H1 (cell line): ENCODE data around the gene OR52N5. TPM values are rescaled to one million over a fixed set of nuclear protein-coding genes. Genes with fewer than 3 reads are reported as not detected.

Source experiments
- CTCF ChIA-PET: fragments of 300-600 bp; sonication (Branson Sonifier 250); formaldehyde crosslinking; loops from one replicate; lab custom pipeline; 2021; ENCODE audit not compliant: partially characterized antibody; lab: Charles Lee
- POLR2A ChIA-PET: fragments of 300-600 bp; sonication (Branson Sonifier 250); formaldehyde crosslinking; loops from one replicate; lab custom pipeline; 2021; ENCODE audit warnings: inconsistent platforms; ENCODE audit not compliant: partially characterized antibody; lab: Charles Lee
- DNase-seq, 2 experiments: peaks; one replicate each; pipeline versions ENCODE4 v3.0.0 to v3.0.0-alpha.2; 2010 to 2022; ENCODE audit warnings: low spot score in 2 of 2, low read depth in 1 of 2, mixed read lengths in 1 of 2
- FAIRE-seq: peaks from 2 replicates; lab custom pipeline; 2011; peaks lifted over from hg19 to GRCh38; lab: Jason Lieb, UNC
- H2AFZ ChIP-seq: 2 replicates; pipeline ENCODE4 v1.8.1; 2012; ENCODE audit warnings: low read length, inconsistent platforms
- H2AK5ac ChIP-seq: 2 replicates; pipeline ENCODE4 v1.6.1; 2013; ENCODE audit warnings: low read depth, low read length
- H2BK120ac ChIP-seq: replicated peaks from 2 replicates; pipeline ENCODE3; 2013; ENCODE audit warnings: low read depth, low read length, inconsistent platforms
- H2BK12ac ChIP-seq: 2 replicates; pipeline ENCODE4 v1.6.1; 2013; ENCODE audit warnings: low read depth, low read length
- H2BK15ac ChIP-seq: 2 replicates; pipeline ENCODE4 v1.6.1; 2013; ENCODE audit warnings: low read length
- H2BK20ac ChIP-seq: 2 replicates; pipeline ENCODE4 v1.6.1; 2013; ENCODE audit warnings: low read length
- H2BK5ac ChIP-seq: 2 replicates; pipeline ENCODE4 v1.6.1; 2013; ENCODE audit warnings: low read depth, low read length
- H3K14ac ChIP-seq: 2 replicates; pipeline ENCODE4 v1.6.1; 2013; ENCODE audit warnings: inconsistent platforms; ENCODE audit not compliant: insufficient read length
- H3K18ac ChIP-seq: 2 replicates; pipeline ENCODE4 v1.6.1; 2013; ENCODE audit warnings: low read length; ENCODE audit errors: extremely low read depth
- H3K23ac ChIP-seq: 2 replicates; pipeline ENCODE4 v1.6.1; 2013; ENCODE audit warnings: inconsistent platforms; ENCODE audit not compliant: insufficient read length
- H3K23me2 ChIP-seq: 2 replicates; pipeline ENCODE4 v1.6.1; 2013; ENCODE audit warnings: low read depth, low read length
- H3K27ac ChIP-seq: 2 replicates; pipeline ENCODE4 v1.6.1; 2011; ENCODE audit warnings: low read depth, low read length, inconsistent platforms
- H3K27me3 ChIP-seq, 4 experiments: replicated peaks in 1 of 4; 1 replicate in 1 of 4; 2 replicates in 3 of 4; pipeline versions ENCODE4 v1.6.1 to v1.8.1; 2011 to 2013; ENCODE audit warnings: low read length in 3 of 4, mild to moderate bottlenecking in 3 of 4, inconsistent platforms in 2 of 4, mixed read lengths in 2 of 4, moderate library complexity in 1 of 4; ENCODE audit not compliant: control insufficient read depth in 3 of 4, insufficient read depth in 3 of 4; ENCODE audit errors: extremely low read depth in 1 of 4
- H3K36me3 ChIP-seq, 4 experiments: 2 replicates each; pipeline versions ENCODE4 v1.6.1 to v1.8.1; 2011 to 2013; ENCODE audit warnings: mild to moderate bottlenecking in 4 of 4, low read length in 3 of 4, moderate library complexity in 2 of 4, control low read depth in 1 of 4, inconsistent platforms in 1 of 4; ENCODE audit not compliant: insufficient read depth in 4 of 4, control insufficient read depth in 2 of 4
- H3K4ac ChIP-seq: replicated peaks from 2 replicates; pipeline ENCODE3; 2013; ENCODE audit warnings: low read length, low read depth, mixed read lengths, inconsistent platforms; ENCODE audit not compliant: insufficient read length
- H3K4me1 ChIP-seq, 4 experiments: replicated peaks in 1 of 4; 1 replicate in 1 of 4; 2 replicates in 3 of 4; pipeline versions ENCODE4 v1.6.1 to v1.8.1; 2011 to 2013; ENCODE audit warnings: low read length in 3 of 4, inconsistent platforms in 2 of 4, mixed read lengths in 1 of 4; ENCODE audit not compliant: insufficient read depth in 4 of 4, control insufficient read depth in 3 of 4
- H3K4me2 ChIP-seq, 2 experiments: 2 replicates each; pipeline versions ENCODE4 v1.6.1 to v1.8.1; 2011 to 2013; ENCODE audit warnings: low read depth in 2 of 2, low read length in 2 of 2, control low read depth in 1 of 2, inconsistent platforms in 1 of 2, mild to moderate bottlenecking in 1 of 2; ENCODE audit not compliant: insufficient read depth in 1 of 2
- H3K4me3 ChIP-seq, 4 experiments: fragments of 200-600, 300-600 bp in 1 of 4; sonication (generic), shearing (Covaris generic), sonication (Bioruptor Twin) in 1 of 4; 2 replicates each; pipeline versions ENCODE4 v1.5.1 to v1.8.1; 2011 to 2016; ENCODE audit warnings: low read length in 4 of 4, low read depth in 3 of 4, control low read depth in 2 of 4, inconsistent platforms in 2 of 4, mild to moderate bottlenecking in 2 of 4, mixed read lengths in 1 of 4, moderate library complexity in 1 of 4; ENCODE audit not compliant: insufficient read depth in 2 of 4; ENCODE audit errors: extremely low read depth in 1 of 4
- H3K56ac ChIP-seq: replicated peaks from 2 replicates; pipeline ENCODE3; 2013; ENCODE audit warnings: low read depth, mild to moderate bottlenecking, mixed read lengths, low read length, inconsistent platforms; ENCODE audit not compliant: insufficient read length
- H3K79me1 ChIP-seq: 2 replicates; pipeline ENCODE4 v1.6.1; 2013; ENCODE audit warnings: low read depth, low read length, control low read depth
- H3K79me2 ChIP-seq, 2 experiments: 2 replicates each; pipeline versions ENCODE4 v1.6.1 to v1.8.1; 2012 to 2013; ENCODE audit warnings: low read length in 2 of 2, mild to moderate bottlenecking in 2 of 2, inconsistent platforms in 1 of 2; ENCODE audit not compliant: insufficient read depth in 2 of 2, control insufficient read depth in 1 of 2
- H3K9ac ChIP-seq, 4 experiments: replicated peaks in 1 of 4; 1 replicate in 1 of 4; 2 replicates in 3 of 4; pipeline versions ENCODE4 v1.6.1 to v1.8.1; 2011 to 2013; ENCODE audit warnings: low read depth in 3 of 4, low read length in 3 of 4, control low read depth in 2 of 4, mild to moderate bottlenecking in 2 of 4, moderate library complexity in 2 of 4, inconsistent platforms in 1 of 4; ENCODE audit errors: extremely low read depth in 1 of 4
- H3K9me3 ChIP-seq, 2 experiments: 2 replicates each; pipeline versions ENCODE4 v1.6.1 to v1.8.1; 2012 to 2013; ENCODE audit warnings: mild to moderate bottlenecking in 2 of 2, moderate library complexity in 2 of 2, control low read depth in 1 of 2, inconsistent platforms in 1 of 2, low read depth in 1 of 2, low read length in 1 of 2, mixed read lengths in 1 of 2; ENCODE audit not compliant: insufficient read depth in 2 of 2
- H4K20me1 ChIP-seq, 2 experiments: replicated peaks in 1 of 2; 2 replicates each; pipeline versions ENCODE3 to v1.8.1; 2011 to 2013; ENCODE audit warnings: inconsistent platforms in 2 of 2, low read length in 2 of 2, mild to moderate bottlenecking in 1 of 2; ENCODE audit not compliant: insufficient read depth in 2 of 2, control insufficient read depth in 1 of 2
- H4K5ac ChIP-seq: 2 replicates; pipeline ENCODE4 v1.6.1; 2013; ENCODE audit warnings: low read length, low read depth, mixed read lengths, inconsistent platforms; ENCODE audit not compliant: insufficient read length
- H4K8ac ChIP-seq: 2 replicates; pipeline ENCODE4 v1.8.0; 2013; ENCODE audit warnings: mild to moderate bottlenecking, moderate library complexity, low read length, inconsistent platforms; ENCODE audit not compliant: insufficient read depth; ENCODE audit errors: extremely low read depth
- H4K91ac ChIP-seq: replicated peaks from 2 replicates; pipeline ENCODE3; 2013; ENCODE audit warnings: low read length, mixed read lengths, inconsistent platforms; ENCODE audit not compliant: insufficient read length
- BCL11A ChIP-seq, 2 experiments: IDR thresholded peaks; one replicate each; pipeline ENCODE4 v1.6.1; 2011; ENCODE audit warnings: low read depth in 2 of 2, low read length in 2 of 2, mild to moderate bottlenecking in 2 of 2
- CREB1 ChIP-seq: IDR thresholded peaks from 2 replicates; pipeline ENCODE4 v1.6.1; 2012; ENCODE audit warnings: inconsistent platforms
- CTCF ChIP-seq, 3 experiments: IDR thresholded peaks; 1 replicate in 2 of 3; 2 replicates in 1 of 3; pipeline versions ENCODE4 v1.5.1 to v1.6.1; 2011; ENCODE audit warnings: low read length in 3 of 3, mild to moderate bottlenecking in 3 of 3, inconsistent platforms in 2 of 3, low read depth in 1 of 3, moderate library complexity in 1 of 3; ENCODE audit not compliant: insufficient read depth in 1 of 3; ENCODE audit errors: control extremely low read depth in 1 of 3
- MAFK ChIP-seq: IDR thresholded peaks from 2 replicates; pipeline ENCODE4 v1.6.1; 2012; ENCODE audit warnings: low read depth, mild to moderate bottlenecking, improper control_type of control experiment, low read length
- NANOG ChIP-seq: IDR thresholded peaks from 2 replicates; pipeline ENCODE4 v1.6.1; 2011; ENCODE audit warnings: low read length, low read depth, mild to moderate bottlenecking, inconsistent platforms; ENCODE audit not compliant: insufficient read depth, poor library complexity, severe bottlenecking
- NRF1 ChIP-seq: IDR thresholded peaks from 2 replicates; pipeline ENCODE4 v1.6.1; 2011; ENCODE audit warnings: mild to moderate bottlenecking, low read depth, low read length, improper control_type of control experiment
- SAP30 ChIP-seq: fragments of 300-600 bp; sonication (generic); IDR thresholded peaks from 2 replicates; pipeline ENCODE4 v1.7.1; 2012; ENCODE audit warnings: low read length, moderate library complexity, mild to moderate bottlenecking, inconsistent platforms; ENCODE audit not compliant: insufficient read depth, insufficient replicate concordance
- SUZ12 ChIP-seq: fragments of 200-600 bp; sonication (generic); IDR thresholded peaks from 2 replicates; pipeline ENCODE4 v1.6.1; 2012; ENCODE audit warnings: mild to moderate bottlenecking, inconsistent platforms, low read length, moderate library complexity, mixed read lengths
- TAF7 ChIP-seq: optimal IDR thresholded peaks from 2 replicates; pipeline ENCODE3; 2011; ENCODE audit warnings: low read depth, mild to moderate bottlenecking, inconsistent platforms, low read length, moderate library complexity, borderline replicate concordance
- WGBS, 2 experiments: shearing (Covaris generic) in 1 of 2; methylation state at CpG; one replicate each; pipeline versions ENCODE4 v1.1.6 to v1.1.7; 2013 to 2015; ENCODE audit warnings: low lambda C conversion rate in 2 of 2, mixed read lengths in 2 of 2, inconsistent platforms in 1 of 2, low coverage in 1 of 2, missing lambda C conversion rate in 1 of 2; ENCODE audit not compliant: insufficient replicate concordance in 2 of 2, insufficient coverage in 1 of 2, insufficient read length in 1 of 2; ENCODE audit errors: extremely low coverage in 1 of 2, missing lambda C conversion rate in 1 of 2; 5-methylcytosine and 5-hydroxymethylcytosine counted together
- polyA plus RNA-seq, 7 experiments: library from polyadenylated mRNA; depleted of rRNA in 3 of 7; stranded (reverse) in 5 of 7; unstranded in 2 of 7; fragments of >200 nt in 5 of 7; fragments of 200-250 nt in 2 of 7; gene quantifications; 1 replicate in 5 of 7; 2 replicates in 1 of 7; 4 replicates in 1 of 7; pipeline versions ENCODE4 v1.2.1 to v1.2.3, GENCODE V29; 2011 to 2013; ENCODE audit warnings: missing spikeins in 2 of 7, mixed read lengths in 2 of 7
- total RNA-seq: library from RNA; stranded (reverse); fragmentation: NEBNext Ultra II Directional; extraction: Animal tissue kit (Norgen Biotek cat#: 25700); gene quantifications from 2 replicates; pipeline ENCODE4 v1.2.1, GENCODE V29; 2021

OR52N5 gene
- total and polyA plus RNA-seq, 2 of the 8 experiments (the other 6 are each of a cell fraction or from before 2014, with no cell fraction given), result 0.12 TPM; not detected in 1

- Histone ChIP-seq H2BK20ac (no peak overlapping the region), H2BK15ac (no peak overlapping the region), H3K56ac (no peak overlapping the region), H3K9ac (no peak overlapping the region), H3K4me2 (no peak overlapping the region; a peak in 1 of 4 replicates), H2BK5ac (no peak overlapping the region), H4K20me1 (no peaks in the 10 kb centered on the region), H2AK5ac (no peak overlapping the region), H3K79me1 (no peaks in the 10 kb centered on the region), H3K4ac (no peak overlapping the region), H3K79me2 (no peaks in the 10 kb centered on the region), H4K5ac (no peak overlapping the region), H4K91ac (no peak overlapping the region), H3K14ac (no peak overlapping the region), H3K27ac (no peak overlapping the region), H2BK120ac (no peak overlapping the region), H3K36me3 (no peaks in the 10 kb centered on the region), H3K4me1 (peaks cover 0 to 7% (median 1%) of the 10 kb centered on the region in 4 experiments; a peak in 2 of 7 replicates), H4K8ac (no peak overlapping the region), H3K4me3 (no peak overlapping the region), H2BK12ac (no peak overlapping the region), H3K23ac (no peak overlapping the region), H3K27me3 (no peaks in the 10 kb centered on the region), H3K9me3 (no peaks in the 10 kb centered on the region), H3K18ac (no peak overlapping the region), H3K23me2 (peaks cover 5% of the 10 kb centered on the region; the same call in 1 of the 2 replicates), H2AFZ (no peak overlapping the region)
- CTCF ChIA-PET, result interaction anchor here (0.6 to 1.7 kb wide), 12 partner anchors 12 to 936 kb away, joined by 3 to 7 read pairs (median 4); partner anchors contain the start of gene TRIM5
- POLR2A ChIA-PET, result interaction anchor here (0.9 kb wide), 1 partner anchor 125 kb away, joined by 3 read pairs; the partner anchor contains the start of gene TRIM5
- FAIRE-seq (no peak), DNase-seq (no peak)
- WGBS, 2 experiments, result 86 to 100% methylated on average over 1 to 6 of the region's 6 CpGs
- TF ChIP-seq MAFK (no peak), NANOG (no peak), CREB1 (no peak), NRF1 (no peak), SUZ12 (no peak), SAP30 (no peak), TAF7 (no peak), BCL11A (IDR thresholded peaks at IDR 0.05; ENCODE audit: low read depth in 2 of 2, low read length in 2 of 2) (no peak), CTCF (IDR thresholded peaks at IDR 0.05; ENCODE audit: control extremely low read depth in 1 of 3, insufficient read depth in 1 of 3, low read depth in 1 of 3, low read length in 3 of 3) (no peak)
Observed at GRCh38 chr11:5809905-5810795, 27.0 kb upstream of the OR52N5 start.
